HepG2 (cell line): ENCODE results near the gene CR2. TPM values are rescaled to one million over a fixed set of nuclear protein-coding genes. Genes with fewer than 3 reads are reported as not detected.
A peak's percentile ranks its signal among the peaks of the same experiment; 100 is the strongest.

ENCODE experiments used
- ATAC-seq: fragments of 200-7000 bp; cut with Tn5 transposase; 3 replicates; pipeline ENCODE4 v1.9.1; 2020; ENCODE audit warnings: mild to moderate bottlenecking, moderate library complexity
- BruUV-seq: library from RNA; stranded (reverse); fragments of 400-500 nt; replicated peaks from 2 replicates; lab custom pipeline; 2021; lab: Mats Ljungman, UMichigan
- CTCF ChIA-PET: fragments of 300-600 bp; formaldehyde crosslinking; extraction: SDS; loops from one replicate; lab custom pipeline; 2021; ENCODE audit warnings: low total read pairs, inconsistent platforms, low intra/inter-chr PET ratio; lab: Yijun Ruan, JAX
- POLR2A ChIA-PET: fragments of 350-600 bp; sonication (Branson Sonifier 250); formaldehyde crosslinking; loops from one replicate; lab custom pipeline; 2020; ENCODE audit warnings: antibody characterized with exemption, inconsistent platforms; lab: Yijun Ruan, JAX
- DNase-seq: peaks from one replicate; pipeline ENCODE4 v3.0.0-alpha.2; 2015; ENCODE audit warnings: low spot score
- FAIRE-seq: peaks from 3 replicates; lab custom pipeline; 2011; peaks lifted over from hg19 to GRCh38; lab: Jason Lieb, UNC
- H2AFZ ChIP-seq: one replicate; pipeline ENCODE4 v1.6.1; 2011; ENCODE audit warnings: low read length, inconsistent platforms
- H3K27ac ChIP-seq: fragments of 300-600 bp; 3 replicates; pipeline ENCODE4 v1.8.0; 2011; ENCODE audit warnings: mixed run types, mild to moderate bottlenecking, mixed read lengths, low read length, inconsistent platforms; ENCODE audit not compliant: insufficient read depth; ENCODE audit errors: extremely low read length
- H3K27me3 ChIP-seq, 2 experiments: fragments of 200-600 bp in 1 of 2; 2 replicates in 1 of 2; 3 replicates in 1 of 2; pipeline versions ENCODE4 v1.6.0 to v1.8.0; 2011; ENCODE audit warnings: low read length in 2 of 2, mild to moderate bottlenecking in 2 of 2, moderate library complexity in 2 of 2, inconsistent platforms in 1 of 2; ENCODE audit not compliant: insufficient read depth in 2 of 2, control insufficient read depth in 1 of 2
- H3K36me3 ChIP-seq, 2 experiments: fragments of 200-600 bp in 1 of 2; replicated peaks in 1 of 2; 2 replicates in 1 of 2; 3 replicates in 1 of 2; pipeline versions ENCODE4 v1.5.1 to v1.8.0; 2011; ENCODE audit warnings: low read length in 2 of 2, inconsistent platforms in 1 of 2; ENCODE audit not compliant: insufficient read depth in 2 of 2, control insufficient read depth in 1 of 2
- H3K4me1 ChIP-seq: 2 replicates; pipeline ENCODE4 v1.5.1; 2012; ENCODE audit warnings: low read length, inconsistent platforms; ENCODE audit not compliant: insufficient read depth
- H3K4me2 ChIP-seq: 2 replicates; pipeline ENCODE4 v1.6.0; 2011; ENCODE audit warnings: low read depth, low read length, inconsistent platforms
- H3K4me3 ChIP-seq, 3 experiments: fragments of 200-600 bp in 1 of 3; sonication (generic), shearing (Covaris generic) in 1 of 3; replicated peaks in 1 of 3; 2 replicates each; pipeline ENCODE4 v1.5.1; 2011 to 2016; ENCODE audit warnings: low read length in 3 of 3, inconsistent platforms in 2 of 3, low read depth in 2 of 3, mild to moderate bottlenecking in 2 of 3, control low read depth in 1 of 3, mixed read lengths in 1 of 3; ENCODE audit not compliant: insufficient read depth in 1 of 3
- H3K79me2 ChIP-seq: one replicate; pipeline ENCODE4 v1.6.1; 2011; ENCODE audit warnings: low read length, inconsistent platforms; ENCODE audit not compliant: insufficient read depth
- H3K9ac ChIP-seq: 2 replicates; pipeline ENCODE4 v1.6.0; 2011; ENCODE audit warnings: mild to moderate bottlenecking, low read depth, low read length, inconsistent platforms; ENCODE audit not compliant: insufficient read depth
- H3K9me3 ChIP-seq: 2 replicates; pipeline ENCODE4 v1.5.1; 2012; ENCODE audit warnings: mild to moderate bottlenecking, low read length
- H4K20me1 ChIP-seq: 2 replicates; pipeline ENCODE4 v1.6.0; 2011; ENCODE audit warnings: inconsistent platforms, mild to moderate bottlenecking, low read length, moderate library complexity; ENCODE audit not compliant: insufficient read depth
- HES4 ChIP-seq: sonication (generic); formaldehyde crosslinking; IDR thresholded peaks from 2 replicates; pipeline ENCODE4 v1.9.0; 2021; ENCODE audit warnings: mild to moderate bottlenecking, missing genetic modification reagents, borderline replicate concordance
- ISL2 ChIP-seq: sonication (generic); formaldehyde crosslinking; IDR thresholded peaks from 2 replicates; pipeline ENCODE4 v1.5.0; 2020; ENCODE audit warnings: missing genetic modification reagents
- MAFG ChIP-seq: sonication (generic); formaldehyde crosslinking; IDR thresholded peaks from 2 replicates; pipeline ENCODE4 v1.5.1; 2020; ENCODE audit warnings: mild to moderate bottlenecking, missing genetic modification reagents
- MTF1 ChIP-seq: sonication (generic); formaldehyde crosslinking; IDR thresholded peaks from 2 replicates; pipeline ENCODE4 v1.5.0; 2020; ENCODE audit warnings: missing genetic modification reagents
- NAIF1 ChIP-seq: sonication (generic); formaldehyde crosslinking; IDR thresholded peaks from 2 replicates; pipeline ENCODE4 v1.5.0; 2020; ENCODE audit warnings: mild to moderate bottlenecking, missing genetic modification reagents, borderline replicate concordance
- NFIB ChIP-seq: sonication (generic); formaldehyde crosslinking; IDR thresholded peaks from 2 replicates; pipeline ENCODE4 v1.9.0; 2021; ENCODE audit warnings: missing genetic modification reagents, mild to moderate bottlenecking, borderline replicate concordance
- PTBP1 ChIP-seq: fragments of 200-400 bp; formaldehyde crosslinking; IDR thresholded peaks from 2 replicates; pipeline ENCODE4 v1.6.1; 2018; ENCODE audit warnings: low read length, low read depth; ENCODE audit not compliant: poor library complexity, severe bottlenecking
- RARG ChIP-seq: sonication (generic); formaldehyde crosslinking; IDR thresholded peaks from 2 replicates; pipeline ENCODE4 v1.4.0; 2020; ENCODE audit warnings: low read depth, mild to moderate bottlenecking, missing genetic modification reagents
- RXRB ChIP-seq: IDR thresholded peaks from 2 replicates; pipeline ENCODE4 v1.6.1; 2016; ENCODE audit warnings: borderline replicate concordance, missing genetic modification reagents, missing compliant biosample characterization
- ZFP1 ChIP-seq: IDR thresholded peaks from 2 replicates; pipeline ENCODE4 v1.6.1; 2016
- ZNF577 ChIP-seq: sonication (generic); formaldehyde crosslinking; IDR thresholded peaks from 2 replicates; pipeline ENCODE4 v1.4.0; 2020; ENCODE audit warnings: mild to moderate bottlenecking, low read depth, missing genetic modification reagents, borderline replicate concordance
- ZNF672 ChIP-seq: sonication (generic); formaldehyde crosslinking; IDR thresholded peaks from 2 replicates; pipeline ENCODE4 v1.8.1; 2022; ENCODE audit warnings: missing genetic modification reagents
- WGBS: methylation state at CpG from one replicate; pipeline ENCODE4 v1.1.6; 2017; ENCODE audit warnings: low lambda C conversion rate; 5-methylcytosine and 5-hydroxymethylcytosine counted together
- in situ Hi-C: cut with HindIII; loops from 2 replicates; pipeline ENCODE4 v1.10.0; 2017; ENCODE audit warnings: low pct_unique_long_range_greater_than_20kb; ENCODE audit not compliant: extremely low pct_ligation_motif_present
- intact Hi-C: fragments of 100-400 bp; cut with micrococcal nuclease; formaldehyde crosslinking; loops from one replicate; pipeline ENCODE4 v1.10.0; 2022; ENCODE audit not compliant: unreplicated experiment
- polyA plus RNA-seq, 8 experiments: library from polyadenylated mRNA; depleted of rRNA in 3 of 8; stranded (reverse) in 7 of 8; unstranded in 1 of 8; fragments of >200 nt; fragmentation: Illumina TruSeq in 4 of 8; extraction: Trizol in 4 of 8; gene quantifications; 2 replicates each; pipeline versions ENCODE4 v1.2.1 to v1.2.3, GENCODE V29; 2011 to 2016; ENCODE audit warnings: low read depth in 4 of 8, missing spikeins in 1 of 8, mixed read lengths in 1 of 8; ENCODE audit not compliant: insufficient read depth in 1 of 8
- total RNA-seq, 5 experiments: library from RNA; depleted of rRNA; stranded (reverse); fragments of >200 nt; fragmentation: Illumina TruSeq; extraction: Trizol; gene quantifications; 2 replicates each; pipeline ENCODE4 v1.2.3, GENCODE V29; 2016; ENCODE audit warnings: low read depth in 1 of 5
- TF ChIP-seq, protein P1 (sequence below): sonication (generic); formaldehyde crosslinking; IDR thresholded peaks from 2 replicates; pipeline ENCODE4 v1.5.0; 2020; ENCODE audit warnings: missing genetic modification reagents, mild to moderate bottlenecking, borderline replicate concordance
- TF ChIP-seq, protein P2 (sequence below): sonication (generic); formaldehyde crosslinking; IDR thresholded peaks from 2 replicates; pipeline ENCODE4 v1.4.0; 2020; ENCODE audit warnings: missing genetic modification reagents
- TF ChIP-seq, protein P3 (sequence below), 2 experiments: sonication (generic) in 1 of 2; formaldehyde crosslinking in 1 of 2; IDR thresholded peaks; 2 replicates each; pipeline versions ENCODE4 v1.4.0 to v1.6.1; 2018 to 2020; ENCODE audit warnings: missing genetic modification reagents in 2 of 2, borderline replicate concordance in 1 of 2, low read depth in 1 of 2, mild to moderate bottlenecking in 1 of 2, missing biosample characterization in 1 of 2
- TF ChIP-seq, protein P4 (sequence below): sonication (generic); formaldehyde crosslinking; IDR thresholded peaks from 2 replicates; pipeline ENCODE4 v1.9.0; 2022; ENCODE audit warnings: low read depth, missing genetic modification reagents

Gene CR2
- total and polyA plus RNA-seq, 2 of the 13 experiments (the other 11 are each of a cell fraction or from before 2014, with no cell fraction given), result not detected

DNA sequence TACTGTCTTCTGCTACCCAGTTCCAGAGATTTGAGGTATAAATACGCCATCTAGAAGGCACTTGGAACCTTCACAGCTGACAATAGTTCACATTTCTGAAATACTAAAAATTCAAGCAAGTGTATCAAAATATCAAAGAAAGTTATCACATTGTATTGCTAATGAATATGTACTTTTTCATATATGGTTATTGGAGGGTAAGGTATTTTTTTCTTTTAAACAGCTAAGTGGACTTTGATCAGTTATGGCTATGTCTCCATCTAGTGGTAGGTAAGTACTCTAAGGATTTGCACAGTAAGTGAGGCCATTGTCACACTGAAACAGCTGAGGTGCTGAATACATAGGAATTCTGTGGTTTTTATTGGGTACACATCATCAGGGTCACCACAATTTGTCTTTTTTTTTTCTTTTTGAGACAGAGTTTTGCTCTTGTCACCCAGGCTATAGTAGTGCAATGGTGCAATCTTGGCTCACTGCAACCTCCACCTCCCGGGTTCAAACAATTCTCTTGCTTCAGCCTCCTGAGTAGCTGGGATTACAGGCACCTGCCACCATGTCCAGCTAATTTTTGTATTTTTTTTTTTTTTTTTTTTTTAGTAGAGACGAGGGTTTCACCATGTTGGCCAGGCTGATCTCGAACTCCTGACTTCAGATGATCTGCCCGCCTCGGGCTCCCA lies 49.1 kb upstream of the CR2 start:
- Histone ChIP-seq H3K4me2 (no peak overlapping the region), H3K4me1 (no peaks in the 10 kb centered on the region), H3K4me3 (no peak overlapping the region), H3K79me2 (no peaks in the 10 kb centered on the region), H3K27me3 (no peaks in the 10 kb centered on the region), H3K9me3 (no peaks in the 10 kb centered on the region), H4K20me1 (no peaks in the 10 kb centered on the region), H3K36me3 (no peaks in the 10 kb centered on the region), H2AFZ (no peak overlapping the region), H3K9ac (no peak overlapping the region), H3K27ac (no peak overlapping the region)
- ChIA-PET POLR2A (interaction anchor here (1.7 kb wide), 1 partner anchor 83 kb away, joined by 10 read pairs; the partner anchor contains the start of gene CD55), CTCF (interaction anchor here (1.0 to 2.7 kb wide), 3 partner anchors 145 to 327 kb away, joined by 4 to 26 read pairs (median 10); no protein-coding TSS in a partner anchor)
- 57% methylated on average over 6 of the region's 6 CpGs for WGBS
- in situ Hi-C loops, result loop anchor here (5.0 kb wide), 1 partner anchor 318 kb away; the partner anchor contains the start of gene C4BPB
- BruUV-seq, result no TSS peak
- peak; percentile 81 for DNase-seq
- peak; percentile 90 for FAIRE-seq
- intact Hi-C loops, result loop anchor here (1.0 to 5.0 kb wide), 5 partner anchors 83 to 321 kb away; partner anchors contain the start of genes CD55 and CR1
- ATAC-seq, result peak; percentile 90
- TF ChIP-seq MAFG (CRISPR knock-in tag) (no peak), ZNF672 (no peak), ISL2 (no peak), PTBP1 (no peak), RXRB (no peak), MTF1 (CRISPR knock-in tag) (no peak), HES4 (CRISPR knock-in tag) (no peak), NFIB (CRISPR knock-in tag) (no peak), RARG (CRISPR knock-in tag) (no peak), NAIF1 (no peak), ZNF577 (CRISPR knock-in tag) (no peak), ZFP1 (CRISPR knock-in tag) (0 out of 2 replicates have a peak, but pooled peaks have one; percentile 14)
- TF ChIP-seq, protein P1, sequence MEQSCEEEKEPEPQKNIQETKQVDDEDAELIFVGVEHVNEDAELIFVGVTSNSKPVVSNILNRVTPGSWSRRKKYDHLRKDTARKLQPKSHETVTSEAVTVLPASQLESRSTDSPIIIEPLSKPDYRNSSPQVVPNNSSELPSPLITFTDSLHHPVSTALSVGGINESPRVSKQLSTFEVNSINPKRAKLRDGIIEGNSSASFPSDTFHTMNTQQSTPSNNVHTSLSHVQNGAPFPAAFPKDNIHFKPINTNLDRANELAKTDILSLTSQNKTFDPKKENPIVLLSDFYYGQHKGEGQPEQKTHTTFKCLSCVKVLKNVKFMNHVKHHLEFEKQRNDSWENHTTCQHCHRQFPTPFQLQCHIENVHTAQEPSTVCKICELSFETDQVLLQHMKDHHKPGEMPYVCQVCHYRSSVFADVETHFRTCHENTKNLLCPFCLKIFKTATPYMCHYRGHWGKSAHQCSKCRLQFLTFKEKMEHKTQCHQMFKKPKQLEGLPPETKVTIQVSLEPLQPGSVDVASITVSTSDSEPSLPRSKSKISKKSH (CRISPR knock-in tag), result no peak
- TF ChIP-seq, protein P2, sequence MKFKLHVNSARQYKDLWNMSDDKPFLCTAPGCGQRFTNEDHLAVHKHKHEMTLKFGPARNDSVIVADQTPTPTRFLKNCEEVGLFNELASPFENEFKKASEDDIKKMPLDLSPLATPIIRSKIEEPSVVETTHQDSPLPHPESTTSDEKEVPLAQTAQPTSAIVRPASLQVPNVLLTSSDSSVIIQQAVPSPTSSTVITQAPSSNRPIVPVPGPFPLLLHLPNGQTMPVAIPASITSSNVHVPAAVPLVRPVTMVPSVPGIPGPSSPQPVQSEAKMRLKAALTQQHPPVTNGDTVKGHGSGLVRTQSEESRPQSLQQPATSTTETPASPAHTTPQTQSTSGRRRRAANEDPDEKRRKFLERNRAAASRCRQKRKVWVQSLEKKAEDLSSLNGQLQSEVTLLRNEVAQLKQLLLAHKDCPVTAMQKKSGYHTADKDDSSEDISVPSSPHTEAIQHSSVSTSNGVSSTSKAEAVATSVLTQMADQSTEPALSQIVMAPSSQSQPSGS (CRISPR knock-in tag), result no peak
- TF ChIP-seq, protein P3, sequence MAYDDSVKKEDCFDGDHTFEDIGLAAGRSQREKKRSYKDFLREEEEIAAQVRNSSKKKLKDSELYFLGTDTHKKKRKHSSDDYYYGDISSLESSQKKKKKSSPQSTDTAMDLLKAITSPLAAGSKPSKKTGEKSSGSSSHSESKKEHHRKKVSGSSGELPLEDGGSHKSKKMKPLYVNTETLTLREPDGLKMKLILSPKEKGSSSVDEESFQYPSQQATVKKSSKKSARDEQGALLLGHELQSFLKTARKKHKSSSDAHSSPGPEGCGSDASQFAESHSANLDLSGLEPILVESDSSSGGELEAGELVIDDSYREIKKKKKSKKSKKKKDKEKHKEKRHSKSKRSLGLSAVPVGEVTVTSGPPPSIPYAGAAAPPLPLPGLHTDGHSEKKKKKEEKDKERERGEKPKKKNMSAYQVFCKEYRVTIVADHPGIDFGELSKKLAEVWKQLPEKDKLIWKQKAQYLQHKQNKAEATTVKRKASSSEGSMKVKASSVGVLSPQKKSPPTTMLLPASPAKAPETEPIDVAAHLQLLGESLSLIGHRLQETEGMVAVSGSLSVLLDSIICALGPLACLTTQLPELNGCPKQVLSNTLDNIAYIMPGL (CRISPR knock-in tag; IDR thresholded peaks at IDR 0.05; ENCODE audit: borderline replicate concordance in 1 of 2, low read depth in 1 of 2), result peak in 1 of 2 experiments; percentile 28; a peak in 1 of 4 replicates
- TF ChIP-seq, protein P4, sequence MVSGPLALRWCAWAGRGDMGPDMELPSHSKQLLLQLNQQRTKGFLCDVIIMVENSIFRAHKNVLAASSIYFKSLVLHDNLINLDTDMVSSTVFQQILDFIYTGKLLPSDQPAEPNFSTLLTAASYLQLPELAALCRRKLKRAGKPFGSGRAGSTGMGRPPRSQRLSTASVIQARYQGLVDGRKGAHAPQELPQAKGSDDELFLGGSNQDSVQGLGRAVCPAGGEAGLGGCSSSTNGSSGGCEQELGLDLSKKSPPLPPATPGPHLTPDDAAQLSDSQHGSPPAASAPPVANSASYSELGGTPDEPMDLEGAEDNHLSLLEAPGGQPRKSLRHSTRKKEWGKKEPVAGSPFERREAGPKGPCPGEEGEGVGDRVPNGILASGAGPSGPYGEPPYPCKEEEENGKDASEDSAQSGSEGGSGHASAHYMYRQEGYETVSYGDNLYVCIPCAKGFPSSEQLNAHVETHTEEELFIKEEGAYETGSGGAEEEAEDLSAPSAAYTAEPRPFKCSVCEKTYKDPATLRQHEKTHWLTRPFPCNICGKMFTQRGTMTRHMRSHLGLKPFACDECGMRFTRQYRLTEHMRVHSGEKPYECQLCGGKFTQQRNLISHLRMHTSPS (CRISPR knock-in tag), result no peak
